Natural killer cell treated with Interleukin-12 subunit alpha and Interleukin-12 subunit beta and Interleukin-15 and Interleukin-18, amount 100 ng/mL, for 72 hours (primary cell): ENCODE data around the gene SEPTIN14. TPM values are rescaled to one million over a fixed set of nuclear protein-coding genes. Genes with fewer than 3 reads are reported as not detected.
"Not testable (repeated sequence)": the region's sequence is repeated elsewhere in the genome, so short reads cannot be mapped to it uniquely, and the experiment has no call there.

ENCODE experiments used
- ATAC-seq, 2 donors: fragments of 150-1000 bp; cut with Tn5 transposase in 1 of 2; sonication (Bioruptor Pico), chemical (Tn5 transposase) in 1 of 2; 2 replicates each; pipeline ENCODE4 v1.10.0; 2021
- DNase-seq: peaks from one replicate; pipeline ENCODE4 v3.0.0; 2022; ENCODE audit warnings: low spot score
- H3K27ac Mint-ChIP-seq, 2 donors: 1 replicate in 1 of 2; 2 replicates in 1 of 2; pipeline ENCODE4 v1.8.0; 2022; ENCODE audit warnings: mixed read lengths in 2 of 2, mild to moderate bottlenecking in 1 of 2, moderate library complexity in 1 of 2
- H3K27me3 Mint-ChIP-seq, 2 donors: 1 replicate in 1 of 2; 2 replicates in 1 of 2; pipeline ENCODE4 v1.8.0; 2022; ENCODE audit warnings: mixed read lengths in 2 of 2
- H3K36me3 Mint-ChIP-seq: one replicate; pipeline ENCODE4 v1.8.0; 2022; ENCODE audit warnings: mixed read lengths
- H3K4me1 Mint-ChIP-seq, 2 donors: 1 replicate in 1 of 2; 2 replicates in 1 of 2; pipeline ENCODE4 v1.8.0; 2022; ENCODE audit warnings: low read depth in 2 of 2, mixed read lengths in 2 of 2, mild to moderate bottlenecking in 1 of 2
- H3K4me3 Mint-ChIP-seq: one replicate; pipeline ENCODE4 v1.8.0; 2022; ENCODE audit warnings: mixed read lengths
- H3K9me3 Mint-ChIP-seq: 2 replicates; pipeline ENCODE4 v1.8.0; 2022; ENCODE audit warnings: mixed read lengths
- total RNA-seq, 2 donors: library from RNA; stranded (reverse); gene quantifications; one replicate each; pipeline ENCODE4 v1.2.3, GENCODE V29; 2022

Gene SEPTIN14
- total RNA-seq, 2 donors from 2014 or later, result not detected

GRCh38 chr7:55845164-55845563 lies 17.4 kb downstream of the SEPTIN14 start:
- not testable (repeated sequence) for H3K27ac Mint-ChIP-seq, H3K4me1 Mint-ChIP-seq, H3K4me3 Mint-ChIP-seq, ATAC-seq, DNase-seq, H3K36me3 Mint-ChIP-seq, H3K9me3 Mint-ChIP-seq
- peaks cover 0 to 11% of the 10 kb centered on the region in 2 donors for H3K27me3 Mint-ChIP-seq

GRCh38 chr7:55838595-55838994 lies 24.0 kb downstream of the SEPTIN14 start:
- Mint-ChIP-seq H3K36me3 (no peaks in the 10 kb centered on the region), H3K27ac (no peak overlapping the region), H3K4me3 (no peak overlapping the region), H3K27me3 (no peaks in the 10 kb centered on the region), H3K4me1 (no peaks in the 10 kb centered on the region), H3K9me3 (no peaks in the 10 kb centered on the region)
- ATAC-seq (no peak), DNase-seq (no peak)

- Mint-ChIP-seq H3K27ac (no peak overlapping the region), H3K36me3 (peaks cover 15% of the 10 kb centered on the region), H3K4me3 (no peak overlapping the region), H3K9me3 (peaks cover 2% of the 10 kb centered on the region), H3K4me1 (no peaks in the 10 kb centered on the region), H3K27me3 (peaks cover 0 to 12% of the 10 kb centered on the region in 2 donors)
- ATAC-seq (no peak), DNase-seq (no peak)
These were observed 35.0 kb downstream of the SEPTIN14 start for GRCh38 chr7:55827577-55827976.

GRCh38 chr7:55818686-55819085 lies 43.9 kb downstream of the SEPTIN14 start:
- Mint-ChIP-seq H3K36me3 (peaks cover 9% of the 10 kb centered on the region), H3K4me1 (no peaks in the 10 kb centered on the region), H3K27me3 (peaks cover 3 to 51% of the 10 kb centered on the region in 2 donors), H3K9me3 (peaks cover 7% of the 10 kb centered on the region), H3K27ac (no peak overlapping the region), H3K4me3 (no peak overlapping the region)
- DNase-seq, result no peak
- ATAC-seq, result no peak

- not testable (repeated sequence) for H3K9me3 Mint-ChIP-seq, ATAC-seq, H3K4me1 Mint-ChIP-seq, H3K27ac Mint-ChIP-seq, H3K4me3 Mint-ChIP-seq, H3K27me3 Mint-ChIP-seq, DNase-seq
- H3K36me3 Mint-ChIP-seq, result peaks cover 18% of the 10 kb centered on the region
These were observed 65.3 kb downstream of the SEPTIN14 start for GRCh38 chr7:55797260-55797659.

GRCh38 chr7:55794527-55794926 lies 68.0 kb downstream of the SEPTIN14 start:
- peaks cover 2 to 13% of the 10 kb centered on the region in 2 donors for H3K27me3 Mint-ChIP-seq
- peaks cover 18% of the 10 kb centered on the region for H3K36me3 Mint-ChIP-seq
- ATAC-seq (no peak), DNase-seq (no peak)
- H3K9me3 Mint-ChIP-seq, result peaks cover 3% of the 10 kb centered on the region
- H3K4me3 Mint-ChIP-seq, result no peak overlapping the region
- no peaks in the 10 kb centered on the region for H3K4me1 Mint-ChIP-seq
- H3K27ac Mint-ChIP-seq, result no peak overlapping the region

- Mint-ChIP-seq H3K36me3 (peaks cover 14% of the 10 kb centered on the region), H3K9me3 (peaks cover 3% of the 10 kb centered on the region), H3K4me1 (no peaks in the 10 kb centered on the region), H3K4me3 (no peak overlapping the region), H3K27ac (no peak overlapping the region), H3K27me3 (peaks cover 2 to 13% of the 10 kb centered on the region in 2 donors)
- ATAC-seq (no peak), DNase-seq (no peak)
These were observed 70.5 kb downstream of the SEPTIN14 start for GRCh38 chr7:55792048-55792447.

GRCh38 chr7:55787796-55788195 lies 74.8 kb downstream of the SEPTIN14 start:
- no peak overlapping the region for H3K27ac Mint-ChIP-seq
- no peaks in the 10 kb centered on the region for H3K36me3 Mint-ChIP-seq
- no peaks in the 10 kb centered on the region for H3K9me3 Mint-ChIP-seq
- DNase-seq (no peak), ATAC-seq (no peak)
- H3K27me3 Mint-ChIP-seq, result peaks cover 0 to 13% of the 10 kb centered on the region in 2 donors
- H3K4me3 Mint-ChIP-seq, result no peak overlapping the region
- H3K4me1 Mint-ChIP-seq, result no peaks in the 10 kb centered on the region

GRCh38 chr7:55786901-55787300 lies 75.7 kb downstream of the SEPTIN14 start:
- Mint-ChIP-seq H3K4me3 (no peak overlapping the region), H3K9me3 (no peaks in the 10 kb centered on the region)

GRCh38 chr7:55785444-55785843 lies 77.1 kb downstream of the SEPTIN14 start:
- H3K27ac Mint-ChIP-seq, H3K4me3 Mint-ChIP-seq, H3K36me3 Mint-ChIP-seq, H3K9me3 Mint-ChIP-seq, H3K27me3 Mint-ChIP-seq, DNase-seq, H3K4me1 Mint-ChIP-seq, ATAC-seq: not testable (repeated sequence)

More at GRCh38 chr7:55786901-55787300, 75.7 kb downstream of the SEPTIN14 start:
- H3K36me3 Mint-ChIP-seq, result no peaks in the 10 kb centered on the region
- no peaks in the 10 kb centered on the region for H3K4me1 Mint-ChIP-seq
- DNase-seq (no peak), ATAC-seq (no peak)
- peaks cover 0 to 7% of the 10 kb centered on the region in 2 donors for H3K27me3 Mint-ChIP-seq
- no peak overlapping the region for H3K27ac Mint-ChIP-seq

- Mint-ChIP-seq H3K27me3 (no peaks in the 10 kb centered on the region), H3K9me3 (no peaks in the 10 kb centered on the region), H3K36me3 (no peaks in the 10 kb centered on the region), H3K4me1 (no peaks in the 10 kb centered on the region), H3K27ac (no peak overlapping the region), H3K4me3 (no peak overlapping the region)
- no peak for DNase-seq
- no peak for ATAC-seq
These were observed 78.4 kb downstream of the SEPTIN14 start for GRCh38 chr7:55784151-55784550.

GRCh38 chr7:55778631-55779030 lies 83.9 kb downstream of the SEPTIN14 start:
- Mint-ChIP-seq H3K9me3 (no peaks in the 10 kb centered on the region), H3K36me3 (no peaks in the 10 kb centered on the region), H3K27me3 (no peaks in the 10 kb centered on the region), H3K4me1 (no peaks in the 10 kb centered on the region), H3K27ac (no peak overlapping the region), H3K4me3 (no peak overlapping the region)
- ATAC-seq (no peak), DNase-seq (no peak)

GRCh38 chr7:55776196-55776595 lies 86.4 kb downstream of the SEPTIN14 start:
- DNase-seq (no peak), ATAC-seq (no peak)
- H3K36me3 Mint-ChIP-seq, result no peaks in the 10 kb centered on the region
- no peak overlapping the region for H3K27ac Mint-ChIP-seq
- no peaks in the 10 kb centered on the region for H3K9me3 Mint-ChIP-seq
- no peak overlapping the region for H3K4me3 Mint-ChIP-seq
- H3K27me3 Mint-ChIP-seq, result no peaks in the 10 kb centered on the region
- H3K4me1 Mint-ChIP-seq, result no peaks in the 10 kb centered on the region

GRCh38 chr7:55775051-55775420 lies 87.5 kb downstream of the SEPTIN14 start:
- DNase-seq, result no peak
- no peaks in the 10 kb centered on the region for H3K27me3 Mint-ChIP-seq
- no peak overlapping the region for H3K27ac Mint-ChIP-seq
- H3K9me3 Mint-ChIP-seq, result no peaks in the 10 kb centered on the region
- H3K4me3 Mint-ChIP-seq, result no peak overlapping the region
- H3K36me3 Mint-ChIP-seq, result no peaks in the 10 kb centered on the region
- no peaks in the 10 kb centered on the region for H3K4me1 Mint-ChIP-seq
- no peak for ATAC-seq

GRCh38 chr7:55774327-55775050 lies 88.1 kb downstream of the SEPTIN14 start:
- no peaks in the 10 kb centered on the region for H3K27me3 Mint-ChIP-seq
- H3K36me3 Mint-ChIP-seq, result no peaks in the 10 kb centered on the region
- DNase-seq (no peak), ATAC-seq (no peak)
- H3K27ac Mint-ChIP-seq, result no peak overlapping the region
- H3K4me3 Mint-ChIP-seq, result no peak overlapping the region
- H3K4me1 Mint-ChIP-seq, result no peaks in the 10 kb centered on the region
- no peaks in the 10 kb centered on the region for H3K9me3 Mint-ChIP-seq
